Endometrium (tissue), 2 donors: ENCODE results near the gene CFAP126.
"Not testable (repeated sequence)": the region's sequence is repeated elsewhere in the genome, so short reads cannot be mapped to it uniquely, and the experiment has no call there.

Experiments
- FAIRE-seq: peaks from 2 replicates; lab custom pipeline; 2012; peaks lifted over from hg19 to GRCh38; lab: Jason Lieb, UNC
- donor health status: control.
- donor health status: control.

CFAP126 gene, protein sequence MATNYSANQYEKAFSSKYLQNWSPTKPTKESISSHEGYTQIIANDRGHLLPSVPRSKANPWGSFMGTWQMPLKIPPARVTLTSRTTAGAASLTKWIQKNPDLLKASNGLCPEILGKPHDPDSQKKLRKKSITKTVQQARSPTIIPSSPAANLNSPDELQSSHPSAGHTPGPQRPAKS

DNA sequence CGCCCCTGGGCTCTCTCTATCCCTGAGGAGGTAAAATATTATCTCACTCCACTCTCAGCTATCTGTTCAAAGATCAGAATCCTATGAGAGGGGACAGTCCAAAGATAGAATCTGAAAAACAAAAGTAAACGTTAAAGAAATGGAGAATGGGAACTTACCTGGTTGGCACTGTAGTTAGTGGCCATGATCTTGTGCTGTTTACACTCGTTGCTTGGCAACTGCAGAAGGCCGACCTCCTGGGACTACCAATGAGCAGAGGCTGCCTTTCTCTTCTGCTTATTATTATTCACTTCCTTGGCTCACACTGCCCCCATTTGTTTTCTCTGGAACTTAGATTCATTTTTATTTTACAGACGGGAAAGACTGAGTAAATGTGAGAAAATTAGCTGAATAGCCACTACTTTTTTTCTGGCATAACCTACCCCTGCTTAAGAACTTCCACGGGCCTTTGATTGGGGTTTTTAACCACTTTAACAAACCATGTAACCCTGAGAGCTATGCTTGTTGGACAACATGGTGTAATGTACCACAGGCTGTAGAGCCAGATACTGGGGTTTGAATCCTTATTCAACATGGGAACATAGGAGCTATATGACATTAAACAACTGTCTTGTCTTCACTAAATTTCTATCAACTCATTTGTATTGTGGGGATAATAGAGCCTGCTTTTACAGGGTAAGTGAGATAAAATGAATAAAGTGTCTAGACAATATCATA, at the start of gene CFAP126:
TSS of gene CFAP126 (minus strand) at position 193 of the 717 bp plus-strand sequence. CDS start at position 185, 8 bp downstream.
- no peak for FAIRE-seq

- FAIRE-seq = not testable (repeated sequence)
Measured at GRCh38 chr1:161413050-161413449, 45.4 kb upstream of the CFAP126 start.

- not testable (repeated sequence) for FAIRE-seq
Measured at GRCh38 chr1:161410636-161410970, 42.9 kb upstream of the CFAP126 start.

- FAIRE-seq = not testable (repeated sequence)
Measured at GRCh38 chr1:161409848-161410635, 42.4 kb upstream of the CFAP126 start.

DNA sequence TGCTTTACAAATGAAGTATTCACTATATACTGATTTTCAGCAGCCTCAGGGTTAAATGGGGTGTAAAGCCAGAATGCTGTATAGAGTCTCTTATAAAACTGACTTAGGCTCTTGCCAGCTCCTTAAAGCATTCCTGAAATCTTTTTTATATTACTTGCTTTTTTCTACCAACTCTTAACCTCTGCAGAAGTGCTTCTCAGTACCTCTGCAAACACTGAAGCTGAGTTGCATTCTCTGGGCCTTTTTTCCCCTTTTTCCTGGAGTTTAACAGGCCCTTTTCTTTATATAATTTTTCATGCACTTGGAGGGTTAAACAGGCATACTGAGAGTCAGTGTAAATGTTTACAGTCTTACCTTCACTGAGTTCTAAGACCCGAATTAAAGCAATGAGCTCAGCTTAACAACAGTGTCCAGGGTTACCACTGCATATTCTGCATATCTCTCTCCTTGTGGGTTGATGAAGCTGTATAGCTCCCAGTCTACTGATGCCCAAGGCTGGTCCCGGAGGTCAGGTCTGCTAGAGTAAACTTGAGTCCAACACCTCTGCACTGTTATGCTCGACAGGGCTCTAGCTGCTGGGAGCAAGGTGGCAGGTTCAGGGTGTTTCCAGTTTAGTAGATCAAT, 40.9 kb upstream of the CFAP126 start:
- no peak for FAIRE-seq

GRCh38 chr1:161407451-161407985, 39.8 kb upstream of the CFAP126 start:
- no peak for FAIRE-seq

GRCh38 chr1:161406551-161406950, 38.9 kb upstream of the CFAP126 start:
- not testable (repeated sequence) for FAIRE-seq

- FAIRE-seq = no peak
Measured at GRCh38 chr1:161404051-161404597, 36.4 kb upstream of the CFAP126 start.

DNA sequence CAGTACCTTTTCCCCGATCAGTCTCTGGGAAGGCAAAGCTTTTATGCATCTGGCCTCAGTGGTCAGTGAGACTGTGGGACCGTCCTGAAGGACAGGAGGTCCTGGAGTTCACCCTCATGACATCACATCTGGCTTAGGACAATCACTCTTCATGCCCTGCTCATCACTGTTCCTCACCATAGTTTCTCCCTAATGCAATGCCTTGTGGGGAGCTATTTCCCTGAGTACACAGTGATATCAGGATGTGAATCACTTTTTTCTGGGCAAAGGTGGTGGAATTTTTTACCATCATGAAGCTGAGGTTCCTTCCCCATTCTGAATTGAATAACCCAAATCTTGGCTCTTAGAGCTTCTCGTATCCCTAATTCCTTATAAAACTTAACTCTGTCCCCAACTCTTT, 34.8 kb upstream of the CFAP126 start:
- no peak for FAIRE-seq

- FAIRE-seq = no peak
Measured at GRCh38 chr1:161399257-161399998, 31.8 kb upstream of the CFAP126 start.

GRCh38 chr1:161398900-161399256, 31.2 kb upstream of the CFAP126 start:
- no peak for FAIRE-seq

GRCh38 chr1:161397038-161397437, 29.4 kb upstream of the CFAP126 start:
- not testable (repeated sequence) for FAIRE-seq

- FAIRE-seq = no peak
Measured at GRCh38 chr1:161393151-161393550, 25.5 kb upstream of the CFAP126 start.

- FAIRE-seq = no peak
Measured at GRCh38 chr1:161391611-161392010, 23.9 kb upstream of the CFAP126 start.

GRCh38 chr1:161391136-161391535, 23.5 kb upstream of the CFAP126 start:
- FAIRE-seq = not testable (repeated sequence)

GRCh38 chr1:161390559-161390858, 22.8 kb upstream of the CFAP126 start:
- FAIRE-seq = no peak

DNA sequence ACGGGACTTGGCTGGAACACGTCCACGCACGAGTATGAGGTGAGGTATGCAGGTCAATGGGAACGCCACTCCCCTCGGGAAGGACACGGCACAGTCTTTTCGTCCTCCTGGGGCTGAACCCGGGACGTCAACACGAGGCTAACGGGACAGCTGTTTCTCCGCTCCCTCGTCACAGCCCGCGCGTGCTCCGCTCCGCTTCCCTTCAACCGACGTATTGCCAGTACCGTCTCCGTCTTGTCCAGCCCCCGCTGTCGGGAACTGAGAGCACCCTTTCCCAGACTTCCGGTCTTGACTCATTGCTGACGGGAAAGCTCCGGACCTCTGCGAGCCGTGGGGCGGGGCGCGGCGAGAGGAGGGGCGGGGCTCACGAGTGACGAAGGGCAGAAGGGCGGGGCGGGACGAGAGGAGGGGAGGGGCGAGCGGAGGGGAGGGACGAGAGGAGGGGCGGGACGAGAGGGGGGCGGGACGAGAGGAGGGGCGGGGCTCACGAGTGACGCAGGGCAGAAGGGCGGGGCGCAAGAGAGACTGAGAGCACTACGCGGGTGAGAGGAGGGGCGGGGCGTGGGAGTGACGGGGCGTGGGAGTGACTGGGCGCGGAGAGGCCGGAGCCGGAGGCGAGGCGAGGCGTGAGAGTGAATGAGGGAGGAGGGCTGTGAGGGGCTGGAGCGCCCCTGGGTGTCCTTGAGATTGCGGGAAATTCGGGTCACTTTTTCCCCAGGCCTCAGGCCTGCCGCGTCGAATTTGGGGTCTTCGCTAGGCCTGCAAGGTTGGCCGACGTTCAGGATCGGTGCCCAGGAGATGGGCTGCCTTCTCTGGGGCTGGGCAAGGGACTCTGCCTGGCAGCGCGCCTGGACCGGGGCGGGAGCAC, 22.2 kb upstream of the CFAP126 start:
- no peak for FAIRE-seq

DNA sequence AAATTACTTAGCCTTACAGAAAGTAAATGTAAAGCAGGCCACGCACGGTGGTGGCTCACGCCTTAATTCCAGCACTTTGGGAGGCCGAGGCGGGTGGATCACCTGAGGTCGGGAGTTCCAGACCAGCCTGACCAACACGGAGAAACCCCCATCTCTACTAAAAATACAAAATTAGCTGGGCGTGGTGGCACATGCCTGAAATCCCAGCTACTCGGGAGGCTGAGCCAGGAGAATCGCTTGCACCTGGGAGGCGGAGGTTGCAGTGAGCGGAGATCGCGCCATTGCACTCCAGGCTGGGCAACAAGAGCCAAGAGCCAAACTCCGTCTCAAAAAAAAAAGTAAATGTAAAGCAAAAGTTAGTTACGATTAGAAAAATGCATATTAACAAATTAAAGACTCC, 21.5 kb upstream of the CFAP126 start:
- peak; percentile 4 for FAIRE-seq

DNA sequence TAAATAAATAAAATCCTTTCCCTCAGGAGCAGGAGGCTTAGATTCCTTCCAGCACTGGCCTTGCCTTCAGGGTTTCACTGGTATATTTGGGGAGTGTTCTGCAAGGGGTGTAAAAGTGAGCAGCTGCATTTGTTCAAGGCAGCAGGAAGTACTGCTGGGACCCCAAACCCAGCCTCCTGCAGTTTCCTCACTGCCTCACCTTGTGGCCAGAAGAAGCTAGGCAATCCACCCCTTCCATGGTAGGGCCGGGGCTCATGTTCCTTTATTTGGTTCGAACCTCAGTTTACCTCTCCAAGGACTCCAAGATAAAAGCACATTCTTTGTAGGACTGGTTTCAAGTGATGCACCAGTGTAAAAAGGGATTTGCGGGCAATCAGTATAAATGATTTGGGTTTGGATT, 21.0 kb upstream of the CFAP126 start:
- no peak for FAIRE-seq

GRCh38 chr1:161382214-161383019, 14.7 kb upstream of the CFAP126 start:
- peak; percentile 96 for FAIRE-seq
